ENCODE results near the gene FXYD4. TPM values are rescaled to one million over a fixed set of nuclear protein-coding genes. Genes with fewer than 3 reads are reported as not detected.
"Not testable (repeated sequence)": the region's sequence is repeated elsewhere in the genome, so short reads cannot be mapped to it uniquely, and the experiment has no call there.

Gene FXYD4
- total RNA-seq, 1 experiment from 2014 or later: not detected

- in situ Hi-C loops (cut with HindIII; ENCODE audit: low sequenced_read_pairs): no loop called here
- DNase-seq (ENCODE audit: low spot score): peak; percentile 80
Observed at GRCh38 chr10:43407576-43408330, 36.3 kb downstream of the FXYD4 start.

- in situ Hi-C loops (cut with HindIII; ENCODE audit: low sequenced_read_pairs): no loop called here
- DNase-seq (ENCODE audit: low spot score): no peak
Observed at GRCh38 chr10:43408331-43408709, 36.9 kb downstream of the FXYD4 start.

GRCh38 chr10:43408710-43409384 is 37.4 kb downstream of the FXYD4 start, which contains the start of gene HNRNPF:
HNRNPF (minus strand) TSS chr10:43409186; CDS start chr10:43387884, 21,302 bp downstream.
- in situ Hi-C loops (cut with HindIII; ENCODE audit: low sequenced_read_pairs): no loop called here
- DNase-seq (ENCODE audit: low spot score): peak; percentile 96

GRCh38 chr10:43409385-43410109 is 38.1 kb downstream of the FXYD4 start:
- in situ Hi-C loops (cut with HindIII; ENCODE audit: low sequenced_read_pairs): no loop called here
- peak; percentile 37 for DNase-seq (ENCODE audit: low spot score)

- DNase-seq (ENCODE audit: low spot score): no peak
- in situ Hi-C loops (cut with HindIII; ENCODE audit: low sequenced_read_pairs): no loop called here
Observed at GRCh38 chr10:43410345-43410744, 38.9 kb downstream of the FXYD4 start.

- in situ Hi-C loops (cut with HindIII; ENCODE audit: low sequenced_read_pairs): no loop called here
- DNase-seq (ENCODE audit: low spot score): no peak
Observed at GRCh38 chr10:43411536-43411935, 40.1 kb downstream of the FXYD4 start.

- in situ Hi-C loops (cut with HindIII; ENCODE audit: low sequenced_read_pairs): no loop called here
Observed at GRCh38 chr10:43415544-43415943, 44.1 kb downstream of the FXYD4 start.

GRCh38 chr10:43417950-43418768 is 46.7 kb downstream of the FXYD4 start:
- in situ Hi-C loops (cut with HindIII; ENCODE audit: low sequenced_read_pairs): no loop called here
- DNase-seq (ENCODE audit: low spot score): no peak

More at GRCh38 chr10:43415544-43415943, 44.1 kb downstream of the FXYD4 start:
- no peak for DNase-seq (ENCODE audit: low spot score)

- in situ Hi-C loops (cut with HindIII; ENCODE audit: low sequenced_read_pairs): no loop called here
- DNase-seq (ENCODE audit: low spot score): peak; percentile 14
Observed at GRCh38 chr10:43419997-43420368, 48.5 kb downstream of the FXYD4 start.

- in situ Hi-C loops (cut with HindIII; ENCODE audit: low sequenced_read_pairs): no loop called here
Observed at GRCh38 chr10:43420369-43421200, 49.1 kb downstream of the FXYD4 start.

GRCh38 chr10:43421201-43421507 is 49.7 kb downstream of the FXYD4 start:
- in situ Hi-C loops (cut with HindIII; ENCODE audit: low sequenced_read_pairs): no loop called here
- no peak for DNase-seq (ENCODE audit: low spot score)

More at GRCh38 chr10:43420369-43421200, 49.1 kb downstream of the FXYD4 start:
- DNase-seq (ENCODE audit: low spot score): peak; percentile 78

GRCh38 chr10:43421519-43421918 is 50.1 kb downstream of the FXYD4 start:
- in situ Hi-C loops (cut with HindIII; ENCODE audit: low sequenced_read_pairs): no loop called here
- DNase-seq (ENCODE audit: low spot score): no peak

GRCh38 chr10:43421944-43422343 is 50.5 kb downstream of the FXYD4 start:
- in situ Hi-C loops (cut with HindIII; ENCODE audit: low sequenced_read_pairs); DNase-seq (ENCODE audit: low spot score): not testable (repeated sequence)

GRCh38 chr10:43424416-43424815 is 53.0 kb downstream of the FXYD4 start:
- in situ Hi-C loops (cut with HindIII; ENCODE audit: low sequenced_read_pairs): no loop called here
- DNase-seq (ENCODE audit: low spot score): no peak

Other genes starting within 250 kb of the FXYD4 start
- gene CSGALNACT2, start 233.2 kb upstream of the FXYD4 start, total RNA-seq (2014; rRNA removed; shearing (Covaris generic)): 4.3 and 9.2 TPM in 2 replicates
- 14.9 and 18.0 TPM in 2 replicates for gene RASGEF1A, start 104.6 kb upstream of the FXYD4 start, total RNA-seq (2014; rRNA removed; shearing (Covaris generic))
- gene HNRNPF, start 37.5 kb downstream of the FXYD4 start, total RNA-seq (2014; rRNA removed; shearing (Covaris generic)): 344 and 404 TPM in 2 replicates
- 6.7 and 10.5 TPM in 2 replicates for gene ZNF487, start 65.5 kb downstream of the FXYD4 start, total RNA-seq (2014; rRNA removed; shearing (Covaris generic))
- 3.3 and 14.3 TPM in 2 replicates for gene ZNF239, start 203.0 kb downstream of the FXYD4 start, total RNA-seq (2014; rRNA removed; shearing (Covaris generic))
- gene ZNF485, start 234.8 kb downstream of the FXYD4 start, total RNA-seq (2014; rRNA removed; shearing (Covaris generic)): 0.80 and 1.9 TPM in 2 replicates

Measured in G401 (cell line).